Keratinocyte (primary cell): ENCODE data around the gene ENDOG. TPM values are rescaled to one million over a fixed set of nuclear protein-coding genes. Genes with fewer than 3 reads are reported as not detected.

Experiments used
- DNase-seq: peaks from one replicate; pipeline ENCODE4 v3.0.0-alpha.2; 2011; ENCODE audit warnings: low read depth, missing footprints, low spot score
- FAIRE-seq: peaks from 2 replicates; lab custom pipeline; 2011; peaks lifted over from hg19 to GRCh38; lab: Jason Lieb, UNC
- H2AFZ ChIP-seq: 2 replicates; pipeline ENCODE4 v1.6.0; 2012; ENCODE audit warnings: low read length, control low read depth, inconsistent platforms; ENCODE audit not compliant: control insufficient read depth
- H3K27ac ChIP-seq: 2 replicates; pipeline ENCODE4 v1.5.1; 2011; ENCODE audit warnings: low read length; ENCODE audit not compliant: control insufficient read depth, insufficient read depth
- H3K27me3 ChIP-seq: 3 replicates; pipeline ENCODE4 v1.6.0; 2011; ENCODE audit warnings: low read length; ENCODE audit not compliant: control insufficient read depth, insufficient read depth; ENCODE audit errors: extremely low read depth
- H3K36me3 ChIP-seq, 2 experiments: 2 replicates in 1 of 2; 3 replicates in 1 of 2; pipeline ENCODE4 v1.5.1; 2011; ENCODE audit warnings: low read length in 2 of 2, mild to moderate bottlenecking in 1 of 2; ENCODE audit not compliant: control insufficient read depth in 2 of 2, insufficient read depth in 2 of 2; ENCODE audit errors: extremely low read depth in 1 of 2
- H3K4me1 ChIP-seq: 3 replicates; pipeline ENCODE4 v1.5.1; 2011; ENCODE audit warnings: low read length; ENCODE audit not compliant: control insufficient read depth, insufficient read depth; ENCODE audit errors: extremely low read depth
- H3K4me2 ChIP-seq: 3 replicates; pipeline ENCODE4 v1.6.0; 2011; ENCODE audit warnings: low read depth, low read length; ENCODE audit not compliant: control insufficient read depth, insufficient read depth; ENCODE audit errors: extremely low read depth
- H3K4me3 ChIP-seq, 3 experiments: fragments of 200-600 bp in 1 of 3; sonication (generic) in 1 of 3; 2 replicates in 2 of 3; 3 replicates in 1 of 3; pipeline ENCODE4 v1.5.1; 2011 to 2016; ENCODE audit warnings: low read length in 3 of 3, mild to moderate bottlenecking in 3 of 3, control low read depth in 2 of 3, inconsistent platforms in 1 of 3, low read depth in 1 of 3, mixed read lengths in 1 of 3, mixed run types in 1 of 3, moderate library complexity in 1 of 3; ENCODE audit not compliant: control insufficient read depth in 2 of 3, insufficient read depth in 2 of 3; ENCODE audit errors: extremely low read depth in 1 of 3
- H3K79me2 ChIP-seq: 2 replicates; pipeline ENCODE4 v1.6.0; 2012; ENCODE audit warnings: low read length; ENCODE audit not compliant: control insufficient read depth, insufficient read depth
- H3K9ac ChIP-seq: 3 replicates; pipeline ENCODE4 v1.6.0; 2011; ENCODE audit warnings: low read length; ENCODE audit not compliant: control insufficient read depth, insufficient read depth; ENCODE audit errors: extremely low read depth
- H3K9me1 ChIP-seq: 3 replicates; pipeline ENCODE4 v1.6.0; 2011; ENCODE audit warnings: low read length; ENCODE audit not compliant: control insufficient read depth, insufficient read depth; ENCODE audit errors: extremely low read depth
- H3K9me3 ChIP-seq: 2 replicates; pipeline ENCODE4 v1.5.1; 2012; ENCODE audit warnings: low read depth, low read length; ENCODE audit not compliant: control insufficient read depth
- H4K20me1 ChIP-seq: 3 replicates; pipeline ENCODE4 v1.6.0; 2011; ENCODE audit warnings: low read length; ENCODE audit not compliant: control insufficient read depth, insufficient read depth; ENCODE audit errors: extremely low read depth
- EZH2 ChIP-seq: IDR thresholded peaks from one replicate; pipeline ENCODE4 v1.6.1; 2012; ENCODE audit warnings: inconsistent platforms, mild to moderate bottlenecking, low read length, moderate library complexity
- dilution Hi-C: fragments of 300-500 bp; cut with MboI; formaldehyde crosslinking; loops from one replicate; pipeline ENCODE4 v1.7.0; 2020; ENCODE audit warnings: low sequenced_read_pairs; ENCODE audit not compliant: extremely low pct_ligation_motif_present
- polyA plus RNA-seq, 5 experiments: library from polyadenylated mRNA; depleted of rRNA in 3 of 5; stranded (reverse) in 3 of 5; stranded (forward) in 1 of 5; unstranded in 1 of 5; fragments of >200 nt; gene quantifications; 1 replicate in 1 of 5; 2 replicates in 3 of 5; 3 replicates in 1 of 5; pipeline versions ENCODE4 v1.2.1 to v1.2.3, GENCODE V29; 2011 to 2012; ENCODE audit warnings: missing spikeins in 2 of 5, low read depth in 1 of 5, low replicate concordance in 1 of 5
- TF ChIP-seq, protein P1 (sequence below), 3 experiments: IDR thresholded peaks in 1 of 3; conservative IDR thresholded peaks in 1 of 3; optimal IDR thresholded peaks in 1 of 3; 2 replicates in 2 of 3; 3 replicates in 1 of 3; pipeline versions ENCODE3 to v1.5.1; 2011; ENCODE audit warnings: low read length in 3 of 3, mild to moderate bottlenecking in 3 of 3, moderate library complexity in 2 of 3, control low read depth in 1 of 3, inconsistent platforms in 1 of 3; ENCODE audit not compliant: insufficient read depth in 2 of 3; ENCODE audit errors: extremely low read depth in 1 of 3

Gene ENDOG
- polyA plus RNA-seq, 1 donor (not counting 4 experiments of a cell fraction or from before 2014, with no cell fraction given): 10.2 TPM

DNA sequence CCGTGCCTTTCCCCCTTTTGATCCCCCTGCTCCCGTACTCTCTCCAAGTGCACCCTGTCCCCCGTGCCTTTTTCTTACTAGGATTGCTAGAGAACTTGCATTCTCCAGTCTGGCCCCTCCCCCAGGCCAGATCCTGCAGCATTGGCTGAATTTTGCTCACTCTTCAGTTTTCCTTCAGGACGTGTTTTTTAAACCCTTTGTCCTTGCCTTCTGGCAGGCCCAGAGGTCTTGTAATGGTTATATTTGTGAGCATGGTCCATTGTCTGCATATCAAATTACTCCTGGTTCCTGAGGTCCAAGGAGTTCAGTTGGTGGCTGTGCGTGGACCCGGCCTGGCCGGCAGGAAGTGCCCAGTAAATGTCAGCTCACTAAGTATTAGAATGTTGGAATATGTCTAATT, 30.6 kb upstream of the ENDOG start:
- peak overlapping the region; percentile 92 for H3K4me2 ChIP-seq
- H3K79me2 ChIP-seq: peaks cover 10% of the 10 kb centered on the region
- TF ChIP-seq, protein P1, sequence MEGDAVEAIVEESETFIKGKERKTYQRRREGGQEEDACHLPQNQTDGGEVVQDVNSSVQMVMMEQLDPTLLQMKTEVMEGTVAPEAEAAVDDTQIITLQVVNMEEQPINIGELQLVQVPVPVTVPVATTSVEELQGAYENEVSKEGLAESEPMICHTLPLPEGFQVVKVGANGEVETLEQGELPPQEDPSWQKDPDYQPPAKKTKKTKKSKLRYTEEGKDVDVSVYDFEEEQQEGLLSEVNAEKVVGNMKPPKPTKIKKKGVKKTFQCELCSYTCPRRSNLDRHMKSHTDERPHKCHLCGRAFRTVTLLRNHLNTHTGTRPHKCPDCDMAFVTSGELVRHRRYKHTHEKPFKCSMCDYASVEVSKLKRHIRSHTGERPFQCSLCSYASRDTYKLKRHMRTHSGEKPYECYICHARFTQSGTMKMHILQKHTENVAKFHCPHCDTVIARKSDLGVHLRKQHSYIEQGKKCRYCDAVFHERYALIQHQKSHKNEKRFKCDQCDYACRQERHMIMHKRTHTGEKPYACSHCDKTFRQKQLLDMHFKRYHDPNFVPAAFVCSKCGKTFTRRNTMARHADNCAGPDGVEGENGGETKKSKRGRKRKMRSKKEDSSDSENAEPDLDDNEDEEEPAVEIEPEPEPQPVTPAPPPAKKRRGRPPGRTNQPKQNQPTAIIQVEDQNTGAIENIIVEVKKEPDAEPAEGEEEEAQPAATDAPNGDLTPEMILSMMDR (optimal IDR thresholded peaks at IDR 0.05 in 1 of 3, IDR thresholded peaks at IDR 0.05 in 1 of 3, conservative IDR thresholded peaks at IDR 0.05 in 1 of 3; ENCODE audit: extremely low read depth in 1 of 3, insufficient read depth in 2 of 3, low read length in 3 of 3): no peak
- no peak for TF ChIP-seq EZH2
- H4K20me1 ChIP-seq: no peaks in the 10 kb centered on the region
- H3K9me1 ChIP-seq: no peaks in the 10 kb centered on the region
- H3K27ac ChIP-seq: peak overlapping the region; percentile 61
- H3K27me3 ChIP-seq: no peaks in the 10 kb centered on the region
- peak overlapping the region; percentile 46 for H2AFZ ChIP-seq
- FAIRE-seq: no peak
- peak overlapping the region; percentile 78 to 98 (median 94) for H3K4me3 ChIP-seq
- peaks cover 6% of the 10 kb centered on the region in 2 experiments for H3K36me3 ChIP-seq
- H3K9me3 ChIP-seq: no peaks in the 10 kb centered on the region
- H3K9ac ChIP-seq: peak overlapping the region; percentile 85
- DNase-seq: no peak
- dilution Hi-C loops: no loop called here
- peaks cover 10% of the 10 kb centered on the region for H3K4me1 ChIP-seq

DNA sequence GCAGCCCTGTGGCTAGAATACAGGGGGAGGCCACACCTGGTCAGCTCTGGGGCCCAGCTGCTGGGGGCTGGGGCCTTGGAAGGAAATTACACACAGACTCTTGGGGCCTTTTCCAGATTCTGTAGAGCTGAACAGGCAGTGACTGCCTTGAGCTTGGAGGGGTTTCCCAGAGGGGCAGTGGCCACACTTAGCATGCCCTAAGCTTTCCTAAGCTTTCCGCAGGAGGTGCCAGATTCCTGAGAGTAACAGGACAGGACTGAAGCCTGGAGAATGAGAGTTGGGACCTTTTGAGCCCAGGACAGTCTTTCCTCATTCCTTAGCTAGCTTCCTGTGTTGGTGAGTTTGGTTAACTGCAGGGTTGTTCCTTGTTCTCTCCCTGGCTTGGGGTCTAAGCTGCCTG, 29.9 kb upstream of the ENDOG start:
- no peaks in the 10 kb centered on the region for H3K27me3 ChIP-seq
- no peak overlapping the region for H2AFZ ChIP-seq
- dilution Hi-C loops: no loop called here
- H3K36me3 ChIP-seq: peaks cover 9 to 13% of the 10 kb centered on the region in 2 experiments
- peak overlapping the region; percentile 92 for H3K4me2 ChIP-seq
- no peak overlapping the region for H3K4me3 ChIP-seq
- H3K9ac ChIP-seq: peak overlapping the region; percentile 85
- H3K9me3 ChIP-seq: no peaks in the 10 kb centered on the region
- no peak overlapping the region for H3K27ac ChIP-seq
- TF ChIP-seq EZH2: no peak
- TF ChIP-seq, protein P1 (optimal IDR thresholded peaks at IDR 0.05 in 1 of 3, IDR thresholded peaks at IDR 0.05 in 1 of 3, conservative IDR thresholded peaks at IDR 0.05 in 1 of 3; ENCODE audit: extremely low read depth in 1 of 3, insufficient read depth in 2 of 3, low read length in 3 of 3): no peak
- peaks cover 10% of the 10 kb centered on the region for H3K4me1 ChIP-seq
- DNase-seq (no peak), FAIRE-seq (no peak)
- H3K9me1 ChIP-seq: no peaks in the 10 kb centered on the region
- no peaks in the 10 kb centered on the region for H4K20me1 ChIP-seq
- peaks cover 10% of the 10 kb centered on the region for H3K79me2 ChIP-seq
